ENCODE results near the gene SMURF1.

SMURF1 gene

DNA sequence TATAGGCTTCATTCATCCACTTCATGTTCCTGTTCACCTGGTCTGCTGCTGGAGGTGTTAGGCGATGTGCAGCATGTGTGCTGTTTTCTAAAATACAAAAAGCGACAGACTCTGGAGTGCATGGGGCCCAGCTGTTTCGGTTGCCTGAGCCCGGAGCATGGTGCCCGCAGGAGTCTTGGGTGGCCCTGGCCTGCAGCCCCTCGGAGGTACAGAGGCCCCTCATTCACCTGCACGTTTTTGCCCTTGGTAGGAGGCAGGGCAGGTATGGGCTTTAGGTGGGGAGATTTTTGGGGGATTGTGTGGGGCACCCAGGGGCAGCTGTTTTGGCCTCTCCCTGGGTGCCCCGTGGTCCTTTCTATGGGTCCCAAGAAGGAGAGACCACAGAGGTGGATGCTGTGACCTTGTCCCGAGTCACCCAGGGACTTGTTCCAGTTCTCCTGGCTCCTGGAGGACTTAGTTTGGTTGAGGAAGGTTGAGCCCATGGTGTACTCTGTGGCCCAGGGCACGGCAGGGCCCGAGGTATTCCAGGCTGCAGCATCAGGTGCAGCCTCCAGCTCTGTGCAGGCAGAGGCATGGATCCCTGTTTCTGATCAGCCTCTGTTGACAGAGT is 134.9 kb downstream of the SMURF1 start:
- DNase-seq (ENCODE audit: insufficient read length, low spot score) (no peak), FAIRE-seq (no peak)
- TF ChIP-seq POLR2A (IDR thresholded peaks at IDR 0.05; ENCODE audit: low read depth, low read length) (no peak), TAF1 (IDR thresholded peaks at IDR 0.05; ENCODE audit: low read depth, low read length) (no peak), SPI1 (IDR thresholded peaks at IDR 0.05; ENCODE audit: low read depth, low read length) (no peak), PAX5 (IDR thresholded peaks at IDR 0.05; ENCODE audit: insufficient read depth, low read length, severe bottlenecking) (no peak)

GRCh38 chr7:99008181-99008631 is 135.7 kb downstream of the SMURF1 start:
- TF ChIP-seq SPI1 (IDR thresholded peaks at IDR 0.05; ENCODE audit: low read depth, low read length) (no peak), POLR2A (IDR thresholded peaks at IDR 0.05; ENCODE audit: low read depth, low read length) (no peak), TAF1 (IDR thresholded peaks at IDR 0.05; ENCODE audit: low read depth, low read length) (no peak), POU2F2 (IDR thresholded peaks at IDR 0.05; ENCODE audit: low read depth, low read length) (no peak), POLR2AphosphoS5 (IDR thresholded peaks at IDR 0.05; ENCODE audit: low read depth, low read length) (no peak), PAX5 (IDR thresholded peaks at IDR 0.05; ENCODE audit: insufficient read depth, low read length, severe bottlenecking) (no peak)
- FAIRE-seq, result no peak
- no peak for DNase-seq (ENCODE audit: insufficient read length, low spot score)

GRCh38 chr7:99006739-99007424 is 137.0 kb downstream of the SMURF1 start:
- DNase-seq (ENCODE audit: insufficient read length, low spot score) (no peak), FAIRE-seq (peak; percentile 66)
- TF ChIP-seq POLR2A (IDR thresholded peaks at IDR 0.05; ENCODE audit: low read depth, low read length) (no peak), TAF1 (IDR thresholded peaks at IDR 0.05; ENCODE audit: low read depth, low read length) (no peak), SPI1 (IDR thresholded peaks at IDR 0.05; ENCODE audit: low read depth, low read length) (no peak), POLR2AphosphoS5 (IDR thresholded peaks at IDR 0.05; ENCODE audit: low read depth, low read length) (no peak), PAX5 (IDR thresholded peaks at IDR 0.05; ENCODE audit: insufficient read depth, low read length, severe bottlenecking) (no peak), POU2F2 (IDR thresholded peaks at IDR 0.05; ENCODE audit: low read depth, low read length) (no peak)

DNA sequence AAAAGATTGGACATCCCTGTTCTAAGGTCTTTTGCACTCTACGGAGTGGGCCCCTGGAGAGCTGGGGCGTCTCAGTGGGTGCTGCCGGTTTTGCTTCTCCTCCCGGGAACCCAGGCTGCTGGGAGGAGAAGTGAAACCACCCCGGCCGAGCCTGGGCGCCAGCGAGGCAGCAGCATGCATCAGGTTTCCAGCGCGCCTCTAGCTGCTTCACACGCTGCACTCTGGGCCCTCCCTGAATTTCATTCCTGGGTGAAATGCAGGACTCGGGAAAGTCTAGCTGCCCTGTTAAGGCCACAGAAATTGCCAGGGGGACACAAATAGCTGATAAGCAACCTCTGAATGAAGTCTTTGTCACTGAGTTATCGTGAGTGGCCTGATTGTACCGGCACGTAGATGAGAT is 138.1 kb downstream of the SMURF1 start:
- peak; percentile 68 for DNase-seq (ENCODE audit: insufficient read length, low spot score)
- peak; percentile 89 for TF ChIP-seq SPI1 (IDR thresholded peaks at IDR 0.05; ENCODE audit: low read depth, low read length)
- no peak for TF ChIP-seq PAX5 (IDR thresholded peaks at IDR 0.05; ENCODE audit: insufficient read depth, low read length, severe bottlenecking)
- peak; percentile 76 for FAIRE-seq

DNA sequence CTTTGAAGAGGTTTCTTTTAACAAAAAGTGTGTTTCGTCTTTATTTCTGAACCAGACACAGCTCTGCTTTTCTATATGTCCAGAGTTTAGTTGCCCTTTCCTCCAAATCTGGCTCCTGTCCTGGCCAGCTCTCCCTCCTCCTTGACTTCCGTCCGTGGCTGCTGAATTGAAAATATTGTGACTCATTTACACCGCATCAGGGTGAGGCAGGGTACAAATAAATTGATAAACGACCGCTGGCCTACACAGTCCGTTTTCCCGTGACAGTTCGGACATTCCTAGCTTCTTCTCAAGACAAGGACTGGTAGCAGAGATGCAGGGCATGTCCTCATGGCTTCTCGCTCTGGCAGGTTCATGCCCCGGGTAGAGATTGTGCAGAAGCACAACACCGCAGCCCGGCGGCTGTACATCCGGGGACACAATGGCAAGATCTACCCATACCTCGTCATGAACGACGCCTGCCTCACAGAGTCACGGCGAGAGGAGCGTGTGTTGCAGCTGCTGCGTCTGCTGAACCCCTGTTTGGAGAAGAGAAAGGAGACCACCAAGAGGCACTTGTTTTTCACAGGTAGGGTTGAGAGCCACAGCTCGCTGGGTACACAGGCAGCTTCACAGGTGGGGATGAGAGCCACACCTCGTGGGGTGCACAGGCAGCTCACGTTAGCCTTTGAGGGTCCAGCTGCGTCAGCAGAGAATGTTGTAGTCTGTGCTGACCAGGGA is 139.0 kb downstream of the SMURF1 start:
- FAIRE-seq (no peak), DNase-seq (ENCODE audit: insufficient read length, low spot score) (no peak)
- TF ChIP-seq TAF1 (IDR thresholded peaks at IDR 0.05; ENCODE audit: low read depth, low read length) (no peak), POLR2AphosphoS5 (IDR thresholded peaks at IDR 0.05; ENCODE audit: low read depth, low read length) (no peak), POLR2A (IDR thresholded peaks at IDR 0.05; ENCODE audit: low read depth, low read length) (no peak), POU2F2 (IDR thresholded peaks at IDR 0.05; ENCODE audit: low read depth, low read length) (no peak), PAX5 (IDR thresholded peaks at IDR 0.05; ENCODE audit: insufficient read depth, low read length, severe bottlenecking) (no peak)

- no peak for DNase-seq (ENCODE audit: insufficient read length, low spot score)
- FAIRE-seq, result no peak
Measured at GRCh38 chr7:99004216-99004615, 139.7 kb downstream of the SMURF1 start.

GRCh38 chr7:99003419-99003818 is 140.5 kb downstream of the SMURF1 start:
- no peak for TF ChIP-seq TAF1 (IDR thresholded peaks at IDR 0.05; ENCODE audit: low read depth, low read length)
- TF ChIP-seq POU2F2 (IDR thresholded peaks at IDR 0.05; ENCODE audit: low read depth, low read length), result no peak
- no peak for TF ChIP-seq PAX5 (IDR thresholded peaks at IDR 0.05; ENCODE audit: insufficient read depth, low read length, severe bottlenecking)
- no peak for TF ChIP-seq POLR2AphosphoS5 (IDR thresholded peaks at IDR 0.05; ENCODE audit: low read depth, low read length)
- no peak for TF ChIP-seq SPI1 (IDR thresholded peaks at IDR 0.05; ENCODE audit: low read depth, low read length)
- no peak for TF ChIP-seq POLR2A (IDR thresholded peaks at IDR 0.05; ENCODE audit: low read depth, low read length)
- no peak for FAIRE-seq
- DNase-seq (ENCODE audit: insufficient read length, low spot score), result no peak

More at GRCh38 chr7:99004216-99004615, 139.7 kb downstream of the SMURF1 start:
- no peak for TF ChIP-seq PAX5 (IDR thresholded peaks at IDR 0.05; ENCODE audit: insufficient read depth, low read length, severe bottlenecking)

DNA sequence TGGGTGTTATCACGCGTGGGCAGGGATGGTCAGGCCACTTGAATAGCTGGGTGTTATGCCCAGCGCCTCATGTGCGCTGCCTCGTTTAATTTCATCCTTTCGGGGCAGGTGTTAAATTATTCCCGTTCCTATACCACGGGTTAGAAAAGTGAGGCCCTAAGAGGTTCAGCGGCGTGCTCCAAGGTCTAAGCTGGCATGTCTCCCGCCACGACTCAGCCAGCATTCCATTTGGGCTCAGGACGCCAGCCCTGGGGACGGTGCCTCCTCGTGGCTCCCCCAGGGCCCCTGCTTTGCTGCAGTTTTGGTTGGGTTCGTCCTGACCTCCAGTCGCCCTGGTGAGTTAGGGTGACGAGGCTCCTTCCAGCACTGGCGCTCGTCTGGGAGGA is 141.1 kb downstream of the SMURF1 start:
- FAIRE-seq (no peak), DNase-seq (ENCODE audit: insufficient read length, low spot score) (no peak)
- TF ChIP-seq TAF1 (IDR thresholded peaks at IDR 0.05; ENCODE audit: low read depth, low read length) (no peak), SPI1 (IDR thresholded peaks at IDR 0.05; ENCODE audit: low read depth, low read length) (no peak), POLR2AphosphoS5 (IDR thresholded peaks at IDR 0.05; ENCODE audit: low read depth, low read length) (no peak), POU2F2 (IDR thresholded peaks at IDR 0.05; ENCODE audit: low read depth, low read length) (no peak), POLR2A (IDR thresholded peaks at IDR 0.05; ENCODE audit: low read depth, low read length) (no peak), PAX5 (IDR thresholded peaks at IDR 0.05; ENCODE audit: insufficient read depth, low read length, severe bottlenecking) (no peak)

- no peak for FAIRE-seq
- no peak for DNase-seq (ENCODE audit: insufficient read length, low spot score)
Measured at GRCh38 chr7:99002148-99002826, 141.6 kb downstream of the SMURF1 start.

More at GRCh38 chr7:99002148-99002826, 141.6 kb downstream of the SMURF1 start:
- TF ChIP-seq POU2F2 (IDR thresholded peaks at IDR 0.05; ENCODE audit: low read depth, low read length) (0 out of 2 replicates have a peak, but pooled peaks have one; percentile 17), PAX5 (IDR thresholded peaks at IDR 0.05; ENCODE audit: insufficient read depth, low read length, severe bottlenecking) (no peak)

Data from GM12891 (cell line).